Karpas-422 (cell line): ENCODE results near the gene FRMD4B. TPM values are rescaled to one million over a fixed set of nuclear protein-coding genes. Genes with fewer than 3 reads are reported as not detected.

Experiments
- DNase-seq: peaks from one replicate; pipeline ENCODE4 v3.0.0-alpha.2; 2015
- H2AFZ ChIP-seq: fragments of 200-600 bp; sonication (generic); 2 replicates; pipeline ENCODE4 v1.6.1; 2014; ENCODE audit warnings: antibody characterized with exemption, low read length, mixed read lengths
- H3K27ac ChIP-seq: fragments of 200-600 bp; sonication (generic); 2 replicates; pipeline ENCODE4 v1.5.1; 2014; ENCODE audit warnings: mild to moderate bottlenecking, low read length, moderate library complexity
- H3K27me3 ChIP-seq: fragments of 200-600 bp; sonication (generic); 2 replicates; pipeline ENCODE4 v1.6.1; 2014; ENCODE audit warnings: low read length, mixed read lengths
- H3K36me3 ChIP-seq: fragments of 200-600 bp; sonication (generic); 2 replicates; pipeline ENCODE4 v1.6.1; 2014; ENCODE audit warnings: low read length, mixed read lengths; ENCODE audit not compliant: insufficient read depth
- H3K4me1 ChIP-seq: fragments of 200-600 bp; sonication (generic); 2 replicates; pipeline ENCODE4 v1.6.1; 2014; ENCODE audit warnings: mild to moderate bottlenecking, low read length, mixed read lengths
- H3K4me2 ChIP-seq: fragments of 200-600 bp; sonication (generic); 2 replicates; pipeline ENCODE4 v1.6.1; 2014; ENCODE audit warnings: low read length, low read depth, mild to moderate bottlenecking; ENCODE audit not compliant: poor library complexity, severe bottlenecking
- H3K4me3 ChIP-seq: fragments of 200-600 bp; sonication (generic); 2 replicates; pipeline ENCODE4 v1.5.1; 2014; ENCODE audit warnings: mild to moderate bottlenecking, antibody characterized with exemption, low read length, mixed read lengths
- H3K79me2 ChIP-seq: fragments of 200-600 bp; sonication (generic); 2 replicates; pipeline ENCODE4 v1.6.1; 2014; ENCODE audit warnings: mild to moderate bottlenecking, low read length, mixed read lengths
- H3K9ac ChIP-seq: fragments of 200-600 bp; sonication (generic); 2 replicates; pipeline ENCODE4 v1.6.0; 2014; ENCODE audit warnings: low read length
- H3K9me2 ChIP-seq: fragments of 200-600 bp; sonication (generic), shearing (Covaris generic); replicated peaks from 2 replicates; pipeline ENCODE4 v1.6.0; 2014; ENCODE audit warnings: mild to moderate bottlenecking, low read length, moderate library complexity; ENCODE audit not compliant: insufficient read depth
- H3K9me3 ChIP-seq: fragments of 300-700, 200-600 bp; sonication (generic); 2 replicates; pipeline ENCODE4 v1.6.1; 2014; ENCODE audit warnings: low read length, mixed read lengths
- H4K20me1 ChIP-seq: fragments of 200-600 bp; sonication (generic); 2 replicates; pipeline ENCODE4 v1.6.1; 2014; ENCODE audit warnings: mild to moderate bottlenecking, antibody characterized with exemption, low read length, low read depth; ENCODE audit not compliant: insufficient read depth
- total RNA-seq: library from RNA; depleted of rRNA; stranded (reverse); fragments of >200 nt; shearing (Covaris generic); gene quantifications from 2 replicates; pipeline ENCODE4 v1.2.3, GENCODE V29; 2014; ENCODE audit warnings: low replicate concordance; rRNA removed

The FRMD4B gene
- not detected in 2 replicates for total RNA-seq

GRCh38 chr3:69385723-69386555, at the start of gene FRMD4B:
TSS of gene FRMD4B (minus strand) at chr3:69386088. CDS start at chr3:69385989, 99 bp downstream.
- Histone ChIP-seq H4K20me1 (no peaks in the 10 kb centered on the region), H3K9me3 (no peaks in the 10 kb centered on the region), H3K4me2 (no peak within 1 kb of the TSS), H3K9me2 (no peaks in the 10 kb centered on the region), H2AFZ (no peak within 1 kb of the TSS), H3K4me1 (no peaks in the 10 kb centered on the region), H3K79me2 (no peaks in the 10 kb centered on the region), H3K36me3 (no peaks in the 10 kb centered on the region), H3K4me3 (no peak within 1 kb of the TSS), H3K27me3 (no peaks in the 10 kb centered on the region), H3K9ac (no peak within 1 kb of the TSS), H3K27ac (no peak within 1 kb of the TSS)
- no peak for DNase-seq

- Histone ChIP-seq H2AFZ (no peak overlapping the region), H3K79me2 (no peaks in the 10 kb centered on the region), H3K9ac (no peak overlapping the region), H4K20me1 (no peaks in the 10 kb centered on the region), H3K9me3 (no peaks in the 10 kb centered on the region), H3K27ac (no peak overlapping the region), H3K9me2 (no peaks in the 10 kb centered on the region), H3K27me3 (no peaks in the 10 kb centered on the region), H3K4me2 (no peak overlapping the region), H3K4me3 (no peak overlapping the region), H3K4me1 (no peaks in the 10 kb centered on the region), H3K36me3 (no peaks in the 10 kb centered on the region)
- no peak for DNase-seq
Observed at GRCh38 chr3:69433969-69434325, 48.1 kb upstream of the FRMD4B start.

DNA sequence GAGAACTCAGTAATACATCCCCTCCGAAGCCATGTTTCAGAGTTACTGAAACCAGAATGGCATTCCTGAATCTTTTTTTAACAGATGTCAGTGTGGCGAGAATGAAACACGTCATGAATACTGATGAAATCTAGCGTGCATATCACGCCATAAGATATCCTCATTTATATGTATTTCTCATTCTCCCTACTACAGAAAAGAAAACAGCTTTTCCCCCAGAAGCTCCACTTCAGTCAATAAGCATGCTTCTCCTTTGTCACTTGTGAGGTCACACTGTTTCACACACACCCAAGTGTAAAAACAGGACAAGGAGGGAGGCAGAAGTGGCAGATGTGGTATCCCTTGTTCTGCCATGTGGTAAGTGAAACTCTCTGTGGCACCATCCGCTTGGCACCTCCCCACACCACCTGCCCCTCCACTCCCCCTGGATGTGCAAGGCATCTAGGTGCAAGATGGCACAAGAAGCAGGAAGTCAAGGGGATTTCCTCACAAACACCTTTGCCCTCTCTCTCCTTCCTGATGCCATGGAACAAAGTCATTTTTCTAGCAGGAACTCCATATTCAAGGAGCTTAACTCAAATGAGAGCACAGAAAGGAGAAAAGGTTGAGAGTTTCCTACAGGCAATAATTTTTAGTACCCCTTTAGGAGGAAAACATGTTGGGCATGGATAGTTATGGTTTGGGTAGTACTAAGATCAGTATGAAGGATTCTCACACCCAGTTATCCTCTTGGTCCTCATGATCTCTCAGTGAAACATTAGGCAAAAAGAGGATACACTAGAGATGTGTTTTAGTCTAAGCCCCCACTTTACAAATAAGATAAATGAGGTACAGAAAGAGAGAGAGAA, 47.5 kb upstream of the FRMD4B start:
- Histone ChIP-seq H3K9ac (no peak overlapping the region), H3K9me2 (no peaks in the 10 kb centered on the region), H4K20me1 (no peaks in the 10 kb centered on the region), H3K79me2 (no peaks in the 10 kb centered on the region), H3K36me3 (no peaks in the 10 kb centered on the region), H2AFZ (no peak overlapping the region), H3K27me3 (no peaks in the 10 kb centered on the region), H3K4me3 (no peak overlapping the region), H3K4me2 (no peak overlapping the region), H3K4me1 (no peaks in the 10 kb centered on the region), H3K9me3 (no peaks in the 10 kb centered on the region), H3K27ac (no peak overlapping the region)
- DNase-seq, result no peak

- no peaks in the 10 kb centered on the region for H4K20me1 ChIP-seq
- DNase-seq, result no peak
- H3K4me2 ChIP-seq, result no peak overlapping the region
- H3K36me3 ChIP-seq, result no peaks in the 10 kb centered on the region
- no peak overlapping the region for H3K27ac ChIP-seq
- no peaks in the 10 kb centered on the region for H3K4me1 ChIP-seq
- H3K79me2 ChIP-seq, result no peaks in the 10 kb centered on the region
- H3K9me2 ChIP-seq, result no peaks in the 10 kb centered on the region
- no peak overlapping the region for H3K4me3 ChIP-seq
- no peak overlapping the region for H3K9ac ChIP-seq
- no peak overlapping the region for H2AFZ ChIP-seq
- H3K9me3 ChIP-seq, result no peaks in the 10 kb centered on the region
- H3K27me3 ChIP-seq, result no peaks in the 10 kb centered on the region
Observed at GRCh38 chr3:69428657-69429255, 42.9 kb upstream of the FRMD4B start.

DNA sequence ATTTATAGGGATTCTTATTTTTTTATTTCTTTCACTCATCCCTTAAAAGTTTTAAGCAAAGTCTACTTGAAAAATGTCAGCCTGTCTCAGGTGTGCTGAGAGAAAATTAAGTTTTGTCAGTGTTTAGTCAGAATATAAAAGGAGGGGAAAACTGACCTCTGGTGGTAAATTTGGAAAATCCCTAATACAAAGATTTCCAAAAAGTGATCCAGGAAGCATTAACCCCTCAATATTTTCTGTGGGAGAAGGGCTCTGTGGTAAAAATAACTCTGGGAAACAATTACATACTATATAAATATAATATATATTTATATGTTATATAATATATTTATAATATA, 41.0 kb upstream of the FRMD4B start:
- Histone ChIP-seq H2AFZ (no peak overlapping the region), H3K27ac (no peak overlapping the region), H3K9ac (no peak overlapping the region), H3K27me3 (no peaks in the 10 kb centered on the region), H3K4me3 (no peak overlapping the region), H3K9me3 (no peaks in the 10 kb centered on the region), H3K4me2 (no peak overlapping the region), H3K9me2 (no peaks in the 10 kb centered on the region), H4K20me1 (no peaks in the 10 kb centered on the region), H3K36me3 (no peaks in the 10 kb centered on the region), H3K4me1 (no peaks in the 10 kb centered on the region), H3K79me2 (no peaks in the 10 kb centered on the region)
- no peak for DNase-seq

DNA sequence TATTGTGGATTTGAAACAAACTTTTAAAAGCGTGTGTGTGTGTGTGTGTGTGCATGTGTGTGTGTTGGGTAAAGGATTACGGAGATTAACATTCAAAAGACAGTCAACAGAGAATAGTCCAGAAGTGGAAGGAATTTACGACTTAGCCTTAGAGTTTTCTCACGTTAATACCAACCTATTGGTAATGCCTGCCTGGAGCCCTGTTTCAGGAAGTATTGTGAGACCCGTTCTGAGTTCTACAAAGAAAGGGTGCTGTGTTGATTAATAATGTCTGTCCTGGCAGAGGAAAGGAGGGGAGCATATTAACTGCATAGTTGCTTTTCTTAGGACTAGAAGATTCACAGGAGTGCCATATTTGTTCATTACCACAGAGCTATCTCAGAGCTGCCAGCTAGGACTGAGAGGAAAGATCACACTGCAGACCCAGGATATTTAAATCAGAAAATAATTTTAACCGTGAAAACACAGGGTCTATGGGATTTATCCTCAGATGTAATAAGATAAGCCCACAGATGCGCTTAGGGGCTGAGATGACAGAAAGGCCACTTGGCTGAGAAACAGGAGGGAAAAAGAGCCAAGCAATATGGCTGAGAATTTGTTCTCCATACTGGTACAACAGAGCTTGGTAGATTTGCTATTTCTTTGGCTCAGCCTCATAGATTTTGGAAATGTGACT, 40.5 kb upstream of the FRMD4B start:
- Histone ChIP-seq H4K20me1 (no peaks in the 10 kb centered on the region), H3K9me2 (no peaks in the 10 kb centered on the region), H3K9me3 (no peaks in the 10 kb centered on the region), H3K9ac (no peak overlapping the region), H3K27ac (no peak overlapping the region), H3K4me3 (no peak overlapping the region), H3K79me2 (no peaks in the 10 kb centered on the region), H3K4me1 (no peaks in the 10 kb centered on the region), H3K4me2 (no peak overlapping the region), H2AFZ (no peak overlapping the region), H3K27me3 (no peaks in the 10 kb centered on the region), H3K36me3 (no peaks in the 10 kb centered on the region)
- DNase-seq, result no peak

GRCh38 chr3:69425249-69425648, 39.4 kb upstream of the FRMD4B start:
- H3K36me3 ChIP-seq, result no peaks in the 10 kb centered on the region
- no peak overlapping the region for H3K4me3 ChIP-seq
- no peak overlapping the region for H3K27ac ChIP-seq
- DNase-seq, result peak; percentile 67
- no peaks in the 10 kb centered on the region for H3K4me1 ChIP-seq
- H4K20me1 ChIP-seq, result no peaks in the 10 kb centered on the region
- H3K79me2 ChIP-seq, result no peaks in the 10 kb centered on the region
- H3K9ac ChIP-seq, result no peak overlapping the region
- H3K4me2 ChIP-seq, result no peak overlapping the region
- no peak overlapping the region for H2AFZ ChIP-seq
- H3K27me3 ChIP-seq, result no peaks in the 10 kb centered on the region
- no peaks in the 10 kb centered on the region for H3K9me3 ChIP-seq
- no peaks in the 10 kb centered on the region for H3K9me2 ChIP-seq
